ENCODE data around the gene RABL6.

RABL6 gene

DNA sequence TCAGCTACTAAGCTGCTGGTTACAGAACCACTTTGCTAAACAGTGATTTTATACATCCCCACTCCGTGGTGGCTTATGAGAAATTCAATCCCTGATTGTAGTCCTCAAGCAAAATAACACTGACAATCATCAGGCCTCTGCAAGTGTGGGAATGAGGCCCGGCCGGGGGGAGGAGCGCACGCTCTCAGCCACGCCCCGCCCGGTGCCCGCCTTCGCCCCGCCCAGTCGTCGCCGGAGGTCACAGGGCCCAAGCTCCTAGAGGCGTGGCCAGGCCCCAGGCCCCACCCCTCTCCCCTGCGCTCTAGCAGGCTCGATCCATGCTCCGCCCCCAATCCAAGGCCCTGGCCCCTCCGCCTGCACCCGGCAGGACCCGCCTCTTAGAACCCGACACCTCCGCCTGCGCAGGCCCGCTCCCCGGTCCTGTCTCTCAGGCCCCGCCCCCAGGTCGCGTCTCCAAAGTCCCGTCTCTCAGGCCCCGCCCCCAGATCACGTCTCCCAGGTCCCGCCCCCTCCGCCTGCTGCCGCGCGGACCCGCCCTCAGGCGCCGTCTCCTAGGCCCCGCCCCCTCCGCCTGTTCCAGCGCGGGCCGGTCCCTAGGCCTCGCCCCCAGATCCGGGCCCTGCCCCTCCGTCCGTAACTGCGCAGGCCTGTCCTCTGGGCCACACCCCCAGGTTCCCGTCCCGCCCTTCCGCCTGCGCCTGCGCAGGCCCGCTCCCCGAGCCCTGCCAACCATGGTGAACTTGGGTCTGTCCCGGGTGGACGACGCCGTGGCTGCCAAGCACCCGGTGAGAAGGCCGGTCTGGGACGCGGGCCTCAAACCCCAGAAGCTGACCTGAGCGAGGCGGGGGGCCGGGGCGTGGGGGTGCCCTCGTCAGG lies 16.9 kb upstream of the RABL6 start, which contains the start of gene TMEM141 (continued):
- TF ChIP-seq, protein P1, sequence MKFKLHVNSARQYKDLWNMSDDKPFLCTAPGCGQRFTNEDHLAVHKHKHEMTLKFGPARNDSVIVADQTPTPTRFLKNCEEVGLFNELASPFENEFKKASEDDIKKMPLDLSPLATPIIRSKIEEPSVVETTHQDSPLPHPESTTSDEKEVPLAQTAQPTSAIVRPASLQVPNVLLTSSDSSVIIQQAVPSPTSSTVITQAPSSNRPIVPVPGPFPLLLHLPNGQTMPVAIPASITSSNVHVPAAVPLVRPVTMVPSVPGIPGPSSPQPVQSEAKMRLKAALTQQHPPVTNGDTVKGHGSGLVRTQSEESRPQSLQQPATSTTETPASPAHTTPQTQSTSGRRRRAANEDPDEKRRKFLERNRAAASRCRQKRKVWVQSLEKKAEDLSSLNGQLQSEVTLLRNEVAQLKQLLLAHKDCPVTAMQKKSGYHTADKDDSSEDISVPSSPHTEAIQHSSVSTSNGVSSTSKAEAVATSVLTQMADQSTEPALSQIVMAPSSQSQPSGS (tag by site-specific recombination; IDR thresholded peaks at IDR 0.05; ENCODE audit: low read depth), result no peak
- TF ChIP-seq OSR2 (tag by site-specific recombination; IDR thresholded peaks at IDR 0.05) (peak; percentile 79), ZNF248 (tag by site-specific recombination; IDR thresholded peaks at IDR 0.05) (no peak), SETDB1 (IDR thresholded peaks at IDR 0.05; ENCODE audit: insufficient read length, low read length) (no peak), REPIN1 (tag by site-specific recombination; IDR thresholded peaks at IDR 0.05; ENCODE audit: low read depth) (no peak), ZIC2 (tag by site-specific recombination; IDR thresholded peaks at IDR 0.05) (peak; percentile 50), EGR2 (tag by site-specific recombination; IDR thresholded peaks at IDR 0.05; ENCODE audit: low read depth) (peak; percentile 63; the same call in 1 of the 2 replicates), ZNF777 (tag by site-specific recombination; IDR thresholded peaks at IDR 0.05; ENCODE audit: borderline replicate concordance) (no peak), ZXDB (tag by site-specific recombination; IDR thresholded peaks at IDR 0.05) (no peak), ZNF10 (tag by site-specific recombination; IDR thresholded peaks at IDR 0.05) (0 out of 2 replicates have a peak, but pooled peaks have one; percentile 23), ZNF169 (tag by site-specific recombination; IDR thresholded peaks at IDR 0.05) (no peak), ZNF37A (tag by site-specific recombination; IDR thresholded peaks at IDR 0.05) (no peak), BCL11B (tag by site-specific recombination; IDR thresholded peaks at IDR 0.05; ENCODE audit: low read depth) (no peak), ZNF423 (tag by site-specific recombination; IDR thresholded peaks at IDR 0.05) (no peak), YY1 (tag by site-specific recombination; IDR thresholded peaks at IDR 0.05) (no peak)
- TF ChIP-seq, protein P2, sequence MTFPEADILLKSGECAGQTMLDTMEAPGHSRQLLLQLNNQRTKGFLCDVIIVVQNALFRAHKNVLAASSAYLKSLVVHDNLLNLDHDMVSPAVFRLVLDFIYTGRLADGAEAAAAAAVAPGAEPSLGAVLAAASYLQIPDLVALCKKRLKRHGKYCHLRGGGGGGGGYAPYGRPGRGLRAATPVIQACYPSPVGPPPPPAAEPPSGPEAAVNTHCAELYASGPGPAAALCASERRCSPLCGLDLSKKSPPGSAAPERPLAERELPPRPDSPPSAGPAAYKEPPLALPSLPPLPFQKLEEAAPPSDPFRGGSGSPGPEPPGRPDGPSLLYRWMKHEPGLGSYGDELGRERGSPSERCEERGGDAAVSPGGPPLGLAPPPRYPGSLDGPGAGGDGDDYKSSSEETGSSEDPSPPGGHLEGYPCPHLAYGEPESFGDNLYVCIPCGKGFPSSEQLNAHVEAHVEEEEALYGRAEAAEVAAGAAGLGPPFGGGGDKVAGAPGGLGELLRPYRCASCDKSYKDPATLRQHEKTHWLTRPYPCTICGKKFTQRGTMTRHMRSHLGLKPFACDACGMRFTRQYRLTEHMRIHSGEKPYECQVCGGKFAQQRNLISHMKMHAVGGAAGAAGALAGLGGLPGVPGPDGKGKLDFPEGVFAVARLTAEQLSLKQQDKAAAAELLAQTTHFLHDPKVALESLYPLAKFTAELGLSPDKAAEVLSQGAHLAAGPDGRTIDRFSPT (tag by site-specific recombination; IDR thresholded peaks at IDR 0.05), result no peak
- TF ChIP-seq, protein P3, sequence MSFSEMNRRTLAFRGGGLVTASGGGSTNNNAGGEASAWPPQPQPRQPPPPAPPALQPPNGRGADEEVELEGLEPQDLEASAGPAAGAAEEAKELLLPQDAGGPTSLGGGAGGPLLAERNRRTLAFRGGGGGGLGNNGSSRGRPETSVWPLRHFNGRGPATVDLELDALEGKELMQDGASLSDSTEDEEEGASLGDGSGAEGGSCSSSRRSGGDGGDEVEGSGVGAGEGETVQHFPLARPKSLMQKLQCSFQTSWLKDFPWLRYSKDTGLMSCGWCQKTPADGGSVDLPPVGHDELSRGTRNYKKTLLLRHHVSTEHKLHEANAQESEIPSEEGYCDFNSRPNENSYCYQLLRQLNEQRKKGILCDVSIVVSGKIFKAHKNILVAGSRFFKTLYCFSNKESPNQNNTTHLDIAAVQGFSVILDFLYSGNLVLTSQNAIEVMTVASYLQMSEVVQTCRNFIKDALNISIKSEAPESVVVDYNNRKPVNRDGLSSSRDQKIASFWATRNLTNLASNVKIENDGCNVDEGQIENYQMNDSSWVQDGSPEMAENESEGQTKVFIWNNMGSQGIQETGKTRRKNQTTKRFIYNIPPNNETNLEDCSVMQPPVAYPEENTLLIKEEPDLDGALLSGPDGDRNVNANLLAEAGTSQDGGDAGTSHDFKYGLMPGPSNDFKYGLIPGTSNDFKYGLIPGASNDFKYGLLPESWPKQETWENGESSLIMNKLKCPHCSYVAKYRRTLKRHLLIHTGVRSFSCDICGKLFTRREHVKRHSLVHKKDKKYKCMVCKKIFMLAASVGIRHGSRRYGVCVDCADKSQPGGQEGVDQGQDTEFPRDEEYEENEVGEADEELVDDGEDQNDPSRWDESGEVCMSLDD (tag by site-specific recombination; IDR thresholded peaks at IDR 0.05), result no peak
- TF ChIP-seq, protein P4, sequence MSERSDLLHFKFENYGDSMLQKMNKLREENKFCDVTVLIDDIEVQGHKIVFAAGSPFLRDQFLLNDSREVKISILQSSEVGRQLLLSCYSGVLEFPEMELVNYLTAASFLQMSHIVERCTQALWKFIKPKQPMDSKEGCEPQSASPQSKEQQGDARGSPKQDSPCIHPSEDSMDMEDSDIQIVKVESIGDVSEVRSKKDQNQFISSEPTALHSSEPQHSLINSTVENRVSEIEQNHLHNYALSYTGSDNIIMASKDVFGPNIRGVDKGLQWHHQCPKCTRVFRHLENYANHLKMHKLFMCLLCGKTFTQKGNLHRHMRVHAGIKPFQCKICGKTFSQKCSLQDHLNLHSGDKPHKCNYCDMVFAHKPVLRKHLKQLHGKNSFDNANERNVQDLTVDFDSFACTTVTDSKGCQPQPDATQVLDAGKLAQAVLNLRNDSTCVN (tag by site-specific recombination; optimal IDR thresholded peaks at IDR 0.05), result peak; percentile 64
